PC-9 (cell line): ENCODE results near the gene STXBP5.

Experiments used
- EZH2 ChIP-seq: fragments of 200-600 bp; sonication (generic); IDR thresholded peaks from 2 replicates; pipeline ENCODE4 v1.8.0; 2017; ENCODE audit warnings: antibody characterized with exemption, low read depth
- TF ChIP-seq, protein P1 (sequence below): fragments of 200-600 bp; sonication (generic); conservative IDR thresholded peaks from 2 replicates; pipeline ENCODE4 v1.6.1; 2017; ENCODE audit warnings: mixed run types, antibody characterized with exemption, mild to moderate bottlenecking, moderate library complexity

- TF ChIP-seq, protein P1, sequence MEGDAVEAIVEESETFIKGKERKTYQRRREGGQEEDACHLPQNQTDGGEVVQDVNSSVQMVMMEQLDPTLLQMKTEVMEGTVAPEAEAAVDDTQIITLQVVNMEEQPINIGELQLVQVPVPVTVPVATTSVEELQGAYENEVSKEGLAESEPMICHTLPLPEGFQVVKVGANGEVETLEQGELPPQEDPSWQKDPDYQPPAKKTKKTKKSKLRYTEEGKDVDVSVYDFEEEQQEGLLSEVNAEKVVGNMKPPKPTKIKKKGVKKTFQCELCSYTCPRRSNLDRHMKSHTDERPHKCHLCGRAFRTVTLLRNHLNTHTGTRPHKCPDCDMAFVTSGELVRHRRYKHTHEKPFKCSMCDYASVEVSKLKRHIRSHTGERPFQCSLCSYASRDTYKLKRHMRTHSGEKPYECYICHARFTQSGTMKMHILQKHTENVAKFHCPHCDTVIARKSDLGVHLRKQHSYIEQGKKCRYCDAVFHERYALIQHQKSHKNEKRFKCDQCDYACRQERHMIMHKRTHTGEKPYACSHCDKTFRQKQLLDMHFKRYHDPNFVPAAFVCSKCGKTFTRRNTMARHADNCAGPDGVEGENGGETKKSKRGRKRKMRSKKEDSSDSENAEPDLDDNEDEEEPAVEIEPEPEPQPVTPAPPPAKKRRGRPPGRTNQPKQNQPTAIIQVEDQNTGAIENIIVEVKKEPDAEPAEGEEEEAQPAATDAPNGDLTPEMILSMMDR, result no peak
- no peak for TF ChIP-seq EZH2
Measured at GRCh38 chr6:147246853-147247635, 42.8 kb downstream of the STXBP5 start.
